Activated effector memory CD4-positive, alpha-beta T cell treated with Interleukin-2 at 50 U/mL for 16 hours (primary cell): ENCODE data around the gene OR2A1.
"Not testable (repeated sequence)": the region's sequence is repeated elsewhere in the genome, so short reads cannot be mapped to it uniquely, and the experiment has no call there.

Experiments
- DNase-seq: peaks from one replicate; pipeline ENCODE4 v3.0.0-alpha.2; 2020

The OR2A1 gene, protein sequence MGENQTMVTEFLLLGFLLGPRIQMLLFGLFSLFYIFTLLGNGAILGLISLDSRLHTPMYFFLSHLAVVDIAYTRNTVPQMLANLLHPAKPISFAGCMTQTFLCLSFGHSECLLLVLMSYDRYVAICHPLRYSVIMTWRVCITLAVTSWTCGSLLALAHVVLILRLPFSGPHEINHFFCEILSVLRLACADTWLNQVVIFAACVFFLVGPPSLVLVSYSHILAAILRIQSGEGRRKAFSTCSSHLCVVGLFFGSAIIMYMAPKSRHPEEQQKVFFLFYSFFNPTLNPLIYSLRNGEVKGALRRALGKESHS

DNA sequence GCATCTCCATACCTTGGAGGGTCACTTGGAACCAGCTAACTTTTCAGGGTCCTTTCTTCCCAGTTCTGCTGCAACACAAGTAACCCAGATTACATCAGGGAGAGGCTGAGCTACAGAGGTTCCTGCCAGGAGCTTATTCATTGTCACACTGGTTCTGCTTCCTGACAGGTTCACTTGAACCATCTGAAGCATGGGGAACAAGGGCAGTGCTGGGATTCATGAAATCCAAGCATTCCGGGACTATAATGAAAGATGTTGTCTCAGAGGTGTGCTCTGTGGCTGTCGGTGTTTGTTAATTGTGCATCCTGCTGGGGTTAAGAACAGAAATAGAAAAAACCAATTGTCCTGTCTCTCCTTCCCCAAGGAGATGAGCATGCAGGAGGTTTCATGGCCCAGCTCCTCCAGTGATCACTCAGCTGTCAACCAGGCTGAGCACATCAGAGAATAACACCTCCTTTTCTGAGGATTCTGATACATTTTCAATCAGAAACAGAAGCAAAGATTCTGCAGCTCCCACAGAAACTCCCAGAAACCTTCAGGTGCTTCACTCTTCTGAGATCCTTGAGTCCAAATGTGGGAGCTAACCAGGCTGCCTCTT lies at the start of gene OR2A1:
Gene OR2A1, plus strand, starts transcription at position 548 of the 598 bp plus-strand sequence. CDS start 5,706 bp downstream, outside the sequence.
- not testable (repeated sequence) for DNase-seq

DNA sequence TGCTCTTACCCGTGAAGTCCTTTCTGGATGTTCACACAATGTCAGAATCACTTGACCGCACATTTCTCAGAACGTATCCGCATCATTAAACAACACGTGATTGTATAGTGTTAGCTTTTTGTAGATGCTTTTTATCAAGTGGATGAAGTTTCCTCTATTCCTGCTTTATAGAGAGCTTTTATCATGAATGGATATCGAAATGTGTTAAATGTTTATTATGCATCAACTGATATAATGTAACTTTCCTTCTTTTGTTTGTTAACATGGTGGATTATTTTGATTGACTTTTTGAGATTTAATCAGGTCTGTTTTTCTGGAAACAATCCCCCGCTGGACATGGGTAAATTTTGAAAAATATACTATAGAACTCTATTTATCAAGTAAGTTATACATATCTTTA lies 47.5 kb upstream of the OR2A1 start, which contains the start of gene OR2A7:
Gene OR2A7, minus strand, starts transcription at position 101 of the 400 bp plus-strand sequence. CDS start 5,164 bp downstream, outside the sequence.
- DNase-seq = not testable (repeated sequence)

DNA sequence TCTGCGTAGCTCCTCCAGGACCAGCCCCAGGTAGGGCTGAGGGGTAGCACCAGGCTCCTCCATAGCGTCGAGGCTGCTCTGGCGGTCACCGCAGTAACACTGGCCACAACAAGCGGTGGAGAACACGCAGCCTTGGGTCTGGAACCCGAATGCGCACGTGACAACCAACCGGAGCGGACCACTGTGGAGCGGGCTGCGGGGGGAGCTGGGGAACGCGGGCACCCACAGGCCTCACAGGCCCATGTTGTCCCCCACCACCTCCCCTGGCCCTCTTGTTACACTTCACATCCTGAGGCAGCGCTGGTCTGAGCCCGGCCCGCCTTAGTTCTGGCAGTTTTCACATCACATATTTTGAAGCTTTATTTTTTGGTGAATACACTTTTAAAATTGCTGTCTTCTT lies 43.0 kb upstream of the OR2A1 start, which contains the start of gene CTAGE8:
Gene CTAGE8, minus strand, starts transcription at position 101 of the 400 bp plus-strand sequence. Its CDS starts 38 bp downstream, at position 63.
- DNase-seq = not testable (repeated sequence)

DNA sequence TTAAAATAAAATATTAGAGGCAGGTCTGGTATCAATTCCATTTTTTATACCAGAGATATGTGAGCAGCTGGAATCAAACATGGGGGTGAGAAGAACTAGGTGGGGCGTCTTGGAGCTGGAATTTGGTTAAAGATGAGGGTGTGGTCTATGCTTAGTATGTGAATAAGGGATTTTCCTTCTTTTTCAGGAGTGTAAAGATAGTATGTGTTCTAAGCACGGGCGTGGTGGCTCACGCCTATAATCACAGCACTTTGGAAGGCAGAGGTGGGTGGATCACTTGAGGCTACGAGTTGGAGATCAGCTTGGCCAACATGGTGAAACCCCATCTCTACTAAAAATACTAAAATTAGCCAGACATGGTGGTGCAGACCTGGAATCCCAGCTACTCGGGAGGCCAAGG lies 36.9 kb upstream of the OR2A1 start:
- not testable (repeated sequence) for DNase-seq

DNA sequence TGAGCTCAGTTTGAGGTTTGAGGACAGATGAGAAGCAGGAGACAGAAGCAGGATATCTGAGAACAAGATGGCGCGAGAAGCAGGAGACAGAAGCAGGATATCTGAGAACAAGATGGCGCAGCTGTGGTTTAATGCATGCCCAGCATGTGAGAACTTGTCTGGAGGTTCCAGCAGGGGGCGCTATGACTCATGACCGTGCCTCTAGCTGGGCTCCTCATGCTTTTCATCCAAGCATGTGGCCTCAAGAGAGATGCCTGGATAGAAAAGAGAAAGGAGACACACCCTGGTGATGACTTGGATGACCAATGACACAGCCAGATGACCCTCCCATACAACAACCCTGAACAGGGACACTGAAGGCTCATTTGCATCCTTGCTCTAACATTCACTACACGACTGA lies 32.2 kb upstream of the OR2A1 start:
- DNase-seq = not testable (repeated sequence)

DNA sequence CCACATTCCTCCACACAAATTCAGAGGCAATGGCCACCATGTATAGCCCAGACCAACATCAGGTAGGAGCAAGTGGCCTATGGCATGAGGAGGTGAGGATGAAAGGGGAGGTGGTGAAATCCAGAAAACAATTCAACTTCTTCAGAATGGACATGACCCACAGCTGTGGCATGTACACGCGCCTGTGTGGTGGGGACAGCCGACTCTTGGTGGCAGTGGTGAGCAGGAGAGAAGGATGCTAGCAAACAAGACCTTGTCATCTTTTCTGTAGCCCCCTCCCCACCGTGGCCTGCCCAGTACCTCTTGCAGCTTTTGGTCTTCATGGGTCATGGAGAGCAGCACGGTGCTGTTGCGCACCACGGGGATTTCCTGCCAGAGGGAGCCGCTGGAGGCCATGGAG lies 30.2 kb upstream of the OR2A1 start:
- DNase-seq = not testable (repeated sequence)

DNA sequence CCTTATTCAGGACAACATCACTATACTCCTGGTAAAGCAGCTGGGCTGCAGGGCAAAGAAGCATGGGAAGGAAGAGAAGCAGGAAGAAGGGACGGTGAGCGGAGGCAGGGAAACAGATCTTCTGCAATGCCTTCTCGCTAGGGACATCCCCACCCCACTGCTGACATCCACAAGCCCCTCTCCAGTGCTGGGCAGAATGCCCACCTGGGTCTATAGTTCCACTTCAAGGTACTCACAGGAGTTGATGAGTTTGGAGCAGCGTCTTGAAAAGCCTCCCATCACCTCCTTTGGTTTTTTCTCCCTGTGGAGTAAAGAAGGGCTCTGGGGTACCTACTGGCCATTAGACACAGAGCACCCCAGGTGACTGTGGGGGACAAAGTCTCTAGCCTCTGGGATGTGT lies 29.7 kb upstream of the OR2A1 start:
- DNase-seq = not testable (repeated sequence)

DNA sequence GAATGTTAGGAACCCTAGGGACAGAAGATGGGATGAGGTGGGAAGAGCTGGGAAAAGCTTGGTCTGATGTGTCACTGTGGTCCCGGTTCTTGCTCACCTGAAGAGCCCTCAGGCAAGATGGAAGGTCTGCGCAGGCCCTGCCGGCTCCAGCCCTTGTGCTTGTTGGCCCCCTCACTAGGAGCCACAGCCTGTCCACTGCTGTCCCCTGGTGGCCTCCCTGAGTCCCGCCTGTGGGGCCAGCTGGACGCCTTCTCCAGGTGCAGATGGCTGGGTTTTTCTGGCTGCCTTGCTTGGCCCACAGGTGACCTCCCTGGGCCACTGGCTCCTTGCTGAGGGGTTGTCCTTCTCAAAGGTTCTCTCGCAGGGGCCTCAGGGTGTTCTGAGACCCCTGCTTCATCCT lies 28.5 kb upstream of the OR2A1 start:
- not testable (repeated sequence) for DNase-seq

DNA sequence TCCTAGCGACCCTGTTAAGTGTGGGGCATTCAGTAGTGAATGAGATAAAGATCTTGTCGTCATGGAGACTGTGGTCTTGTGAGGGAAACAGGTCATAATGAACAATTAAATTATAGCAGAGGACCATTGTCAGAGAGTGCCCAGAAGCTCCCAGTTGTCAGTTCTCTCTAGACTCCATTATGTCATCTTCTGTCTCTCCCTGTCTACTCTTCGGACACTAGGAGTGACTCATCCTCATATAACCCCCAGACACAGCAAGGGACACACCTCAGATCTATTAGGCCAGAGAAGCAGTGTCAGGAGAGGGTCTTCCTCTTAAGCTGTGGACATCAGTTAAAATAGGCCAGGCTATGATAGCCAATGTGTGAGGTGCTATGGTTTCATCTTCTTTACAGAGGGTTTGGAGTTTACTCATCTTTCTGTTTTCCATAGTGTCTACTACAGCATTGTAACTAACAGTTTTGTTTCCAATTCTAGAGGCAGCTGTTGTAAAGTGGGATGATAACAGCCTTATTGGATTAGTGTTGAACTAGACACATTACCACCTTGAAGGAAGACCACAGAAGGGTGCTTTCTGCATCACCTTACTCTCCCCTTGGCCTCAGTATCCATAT lies 24.9 kb upstream of the OR2A1 start:
- DNase-seq = not testable (repeated sequence)

DNA sequence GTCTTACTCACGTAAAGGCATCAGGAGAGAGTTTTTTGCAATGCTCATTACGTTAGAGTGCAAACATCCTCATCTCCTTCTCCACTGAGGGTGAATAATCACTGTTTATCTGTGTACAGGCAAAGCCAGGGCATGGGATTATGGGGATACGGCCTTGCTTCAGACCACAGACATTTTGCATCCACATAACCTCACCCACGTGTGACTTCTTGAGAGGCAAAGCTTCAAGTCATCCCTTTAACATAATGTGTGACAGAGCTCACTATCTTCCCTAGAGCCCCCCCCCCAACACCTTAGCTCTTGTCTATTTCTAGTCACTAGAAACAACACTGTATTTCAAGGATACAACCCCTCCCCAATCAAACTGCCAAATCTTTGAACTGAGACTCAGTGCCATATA lies 20.6 kb upstream of the OR2A1 start:
- not testable (repeated sequence) for DNase-seq

DNA sequence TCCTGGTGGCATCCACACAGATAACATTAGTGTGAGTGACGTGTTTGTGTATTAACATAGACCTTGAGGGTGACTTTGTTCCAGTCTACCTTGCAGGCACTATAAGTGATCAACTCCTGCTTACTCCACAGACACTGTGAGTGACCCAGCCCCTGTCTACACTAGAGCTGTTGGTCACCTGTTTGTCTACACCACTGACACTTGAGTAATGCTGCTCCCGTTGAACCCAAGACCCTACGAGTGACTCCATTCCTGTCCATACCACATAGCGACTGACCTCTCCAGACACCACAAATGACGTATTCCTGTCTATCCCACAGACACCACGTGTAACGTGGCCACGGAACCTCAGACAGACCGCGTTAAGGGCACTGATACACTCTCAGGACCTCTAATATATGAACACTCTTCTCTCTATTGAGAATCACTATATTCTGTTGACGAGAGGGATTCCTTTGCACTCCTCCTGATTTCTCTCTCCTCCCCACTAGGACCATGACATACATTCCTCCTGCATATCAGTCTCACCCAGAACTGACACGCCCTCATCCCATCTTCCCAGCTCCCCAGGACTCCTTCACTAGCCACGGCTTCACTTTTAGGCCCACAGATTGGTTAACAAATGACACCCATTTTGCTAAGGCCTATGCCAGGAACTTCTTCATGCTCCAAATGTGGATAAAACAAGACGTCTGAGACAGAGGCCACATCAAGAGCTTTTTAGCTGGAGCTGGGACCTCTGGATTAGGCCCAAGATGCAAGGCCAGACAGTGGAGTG lies 19.6 kb upstream of the OR2A1 start:
- not testable (repeated sequence) for DNase-seq

DNA sequence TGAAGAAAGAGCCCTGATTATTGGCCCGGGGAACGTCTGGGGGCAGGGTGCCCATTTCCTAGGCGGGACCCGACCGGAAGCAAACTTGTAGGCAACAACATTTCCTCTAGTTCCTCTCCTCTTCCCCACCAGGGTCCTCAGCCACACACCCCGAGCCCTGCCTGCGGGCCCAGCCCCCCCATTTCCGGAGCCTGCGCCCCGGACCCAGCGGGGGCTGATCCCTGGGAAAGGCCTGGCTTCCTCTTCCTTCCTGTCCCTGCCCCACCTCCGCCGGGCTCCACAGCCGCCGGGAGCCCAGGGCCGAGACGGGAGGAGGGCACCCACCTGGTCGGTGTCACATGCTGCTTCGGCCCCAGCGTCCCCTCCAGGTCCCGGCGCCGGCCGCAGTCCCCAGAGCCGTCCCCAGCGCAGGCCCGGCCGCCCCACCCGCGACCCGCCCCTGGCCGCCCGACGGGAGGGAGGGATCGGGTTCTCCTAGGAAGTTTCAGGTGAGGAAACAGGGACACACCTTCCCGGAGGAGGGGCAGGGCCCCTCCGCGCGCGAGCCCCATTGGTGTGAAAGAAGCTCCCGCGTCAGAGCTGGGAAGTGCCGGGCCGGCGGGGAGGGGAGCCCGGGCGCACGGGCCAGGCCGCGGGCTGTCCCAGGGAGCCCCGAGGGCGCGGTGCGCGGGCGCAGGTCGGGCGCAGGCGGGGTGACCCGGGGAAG lies 18.3 kb upstream of the OR2A1 start:
- not testable (repeated sequence) for DNase-seq

DNA sequence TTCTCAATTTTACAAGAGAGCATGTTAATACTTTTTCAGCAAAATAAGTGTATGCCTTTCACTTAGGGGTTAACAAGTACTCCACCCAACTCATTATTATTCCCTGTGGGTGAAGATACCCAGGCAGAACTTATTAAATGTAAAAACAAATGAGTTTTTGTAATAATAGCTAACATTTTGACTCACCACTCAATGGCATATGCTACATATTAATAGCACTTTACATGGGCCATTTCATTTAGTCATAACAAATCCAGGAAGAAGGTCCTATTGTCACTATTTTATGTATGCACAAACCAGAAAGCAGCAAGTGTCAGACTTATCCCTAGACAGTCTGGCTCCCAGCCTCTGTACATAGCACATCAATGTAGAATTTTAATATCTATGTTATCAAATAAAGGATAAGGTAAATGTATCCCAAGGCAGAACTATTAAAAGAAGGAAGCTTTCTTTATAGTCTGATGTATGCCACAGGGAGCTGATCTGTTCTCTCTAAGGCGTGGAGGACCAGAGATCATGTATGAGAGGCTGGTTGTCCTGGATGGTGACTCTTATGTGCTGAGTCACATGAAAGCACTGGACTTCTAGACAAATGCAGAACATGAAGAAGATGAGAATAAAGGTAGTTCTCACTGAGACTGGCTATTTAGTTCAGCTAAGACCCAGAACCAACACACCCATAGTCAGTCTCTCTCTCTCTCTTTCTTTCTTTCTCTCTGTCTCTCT lies 9.5 kb upstream of the OR2A1 start:
- DNase-seq = not testable (repeated sequence)

DNA sequence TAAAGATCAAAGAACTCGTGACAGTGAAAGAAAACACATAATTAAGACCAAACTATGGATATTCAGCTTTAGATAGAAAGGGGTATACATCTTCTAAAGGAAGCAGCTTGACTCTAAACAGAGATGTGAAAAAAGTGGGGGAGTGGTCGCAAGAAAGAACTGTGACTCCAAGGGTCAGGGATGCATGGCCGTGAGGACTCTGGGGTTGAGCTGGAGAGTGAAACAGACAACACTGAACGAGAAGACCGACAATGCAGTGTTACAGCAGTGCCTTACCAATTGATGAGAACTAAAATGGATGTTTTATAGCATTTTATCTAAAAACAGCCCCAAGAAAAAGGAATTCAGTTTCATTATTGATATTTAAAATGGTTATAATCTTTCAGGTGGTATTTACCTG lies 8.6 kb upstream of the OR2A1 start:
- not testable (repeated sequence) for DNase-seq

DNA sequence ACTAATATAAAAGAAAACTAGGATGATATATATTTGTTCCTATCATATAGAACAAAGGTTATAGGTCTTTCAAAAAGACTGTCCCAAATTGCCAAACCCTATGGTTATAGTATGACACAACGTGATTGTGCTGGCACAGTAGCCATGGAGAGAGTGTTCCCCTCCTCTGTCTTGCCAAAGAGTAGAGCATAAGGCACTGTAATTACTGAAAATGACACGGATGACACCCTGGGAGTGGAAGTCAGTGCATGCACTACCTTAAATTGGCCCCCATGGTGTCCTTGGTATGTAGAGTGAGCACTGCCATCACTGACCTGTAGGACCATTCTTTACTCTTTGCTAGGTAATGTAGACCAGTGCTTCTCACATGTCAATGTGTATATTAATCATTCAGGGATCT lies 7.1 kb upstream of the OR2A1 start:
- DNase-seq = not testable (repeated sequence)

DNA sequence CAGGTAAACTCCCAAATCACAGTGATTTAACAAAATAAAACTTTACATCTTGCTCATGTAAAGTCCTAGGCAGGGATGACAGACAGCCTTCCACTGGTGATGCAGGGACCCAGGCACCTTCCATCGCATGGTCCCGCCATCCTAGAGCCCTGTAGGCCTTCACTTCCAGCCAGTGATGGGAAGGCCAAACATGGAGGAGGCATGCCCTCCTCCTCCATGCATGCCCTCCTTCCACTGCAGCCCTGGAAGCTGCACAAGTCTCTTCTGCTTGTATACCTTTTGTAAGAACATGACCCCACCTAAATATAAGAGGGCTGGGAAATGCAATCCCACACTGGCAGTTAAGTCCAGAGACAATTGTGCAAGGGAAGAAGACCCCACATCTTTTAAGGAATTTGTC lies 2.5 kb upstream of the OR2A1 start:
- DNase-seq = not testable (repeated sequence)

DNA sequence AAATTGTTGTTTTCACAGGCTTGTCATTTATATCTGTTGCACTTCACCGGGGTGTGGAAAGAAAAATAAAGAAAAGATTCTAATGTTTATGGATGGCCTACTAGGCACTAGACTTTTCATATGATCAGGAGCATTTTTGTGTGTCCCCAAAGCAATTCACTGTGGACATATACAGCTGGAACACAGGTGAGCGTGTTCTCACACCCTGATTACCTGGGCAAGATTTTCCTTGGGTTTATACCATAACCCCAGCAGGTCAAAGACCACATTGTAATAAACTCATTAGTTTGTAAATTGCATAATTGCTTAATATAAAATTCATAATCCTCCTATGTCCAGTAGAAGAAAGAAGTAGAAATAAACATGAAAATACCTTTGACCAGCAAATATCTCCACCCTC lies 1.0 kb upstream of the OR2A1 start:
- not testable (repeated sequence) for DNase-seq

DNA sequence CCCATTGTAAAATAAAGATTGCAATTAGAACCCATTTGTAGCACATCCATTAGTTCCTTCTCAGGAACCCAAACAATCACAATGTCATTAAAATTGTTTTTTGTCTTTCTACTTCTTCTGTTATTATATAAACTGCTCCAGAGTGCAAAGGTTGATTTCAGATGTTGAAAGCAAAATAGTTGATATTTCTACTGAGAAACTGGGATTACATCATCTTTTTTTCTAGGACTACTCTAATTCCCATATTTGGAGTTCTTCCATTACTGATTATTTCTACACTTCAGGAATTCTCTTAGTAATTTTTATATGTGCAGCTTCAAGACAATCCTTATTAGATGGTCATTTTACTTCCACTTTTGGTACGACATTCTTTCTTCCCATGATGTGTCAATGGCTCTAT lies 5.3 kb downstream of the OR2A1 start:
- not testable (repeated sequence) for DNase-seq

DNA sequence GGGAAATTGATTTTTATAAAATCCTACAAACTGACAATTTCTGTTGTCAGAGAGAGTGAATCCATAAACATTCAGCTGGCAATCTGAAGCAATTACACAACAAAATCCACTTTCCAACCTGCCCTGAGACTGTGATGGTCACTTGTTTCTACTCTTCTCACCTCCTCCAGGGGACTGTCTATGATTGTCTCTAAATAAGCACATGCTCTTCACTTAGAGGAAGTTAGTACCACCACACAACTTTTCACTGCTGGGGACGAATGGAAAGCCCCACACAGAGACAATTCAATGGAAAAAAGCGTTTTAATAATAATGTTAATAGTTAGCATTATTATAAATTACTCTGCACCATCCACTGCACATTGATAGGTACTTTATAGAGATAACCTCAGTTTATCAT lies 7.3 kb downstream of the OR2A1 start:
- not testable (repeated sequence) for DNase-seq

DNA sequence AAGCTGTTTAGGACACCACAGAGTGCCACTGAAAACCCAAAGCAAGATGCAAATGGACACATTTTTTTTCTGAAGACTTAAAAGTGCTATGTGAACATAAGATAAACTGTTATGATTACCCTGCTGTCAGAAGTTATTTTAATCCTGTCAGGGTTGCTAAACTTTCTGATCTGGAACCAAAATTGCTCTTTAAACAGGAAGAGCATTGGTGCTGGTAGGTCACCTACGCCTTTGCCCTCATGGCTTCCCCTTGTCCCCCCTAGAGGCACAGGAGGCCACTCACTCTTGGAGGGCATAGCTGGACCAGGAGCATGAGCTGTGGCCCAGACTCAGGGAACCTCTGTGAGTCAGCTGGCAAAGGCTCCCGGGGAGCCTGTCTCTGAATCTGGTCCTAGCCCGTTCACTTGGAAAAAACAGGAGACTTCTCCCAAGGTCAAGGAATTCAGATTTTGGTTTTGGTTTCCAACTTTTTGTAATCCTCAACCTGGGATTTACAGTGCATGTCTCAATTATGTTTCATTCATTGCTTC lies 9.5 kb downstream of the OR2A1 start:
- not testable (repeated sequence) for DNase-seq

DNA sequence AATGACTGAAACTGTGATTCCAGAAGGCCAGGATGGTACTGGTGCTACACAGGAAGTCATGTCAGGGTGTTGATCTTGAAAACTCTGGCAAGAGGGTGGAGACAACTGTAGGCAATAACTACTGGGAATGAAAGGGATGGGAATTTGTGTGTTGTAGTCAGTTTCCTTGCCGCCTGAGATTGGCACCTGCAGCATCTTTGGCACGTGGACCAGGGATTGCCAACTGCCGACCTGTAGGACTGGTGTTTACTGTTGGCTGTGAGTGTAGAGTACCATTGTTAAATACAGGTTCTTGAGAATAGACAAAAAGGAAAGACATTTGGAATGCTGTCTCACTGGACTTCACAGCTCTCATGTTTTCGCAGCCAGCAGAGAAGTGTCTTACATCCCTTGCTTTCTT lies 11.1 kb downstream of the OR2A1 start:
- DNase-seq = not testable (repeated sequence)
